ENCODE results near the gene SORCS2.

- TF ChIP-seq CTCF (IDR thresholded peaks at IDR 0.05; ENCODE audit: poor library complexity, severe bottlenecking) (no peak), REST (IDR thresholded peaks at IDR 0.05; ENCODE audit: borderline replicate concordance) (no peak), POLR2AphosphoS5 (IDR thresholded peaks at IDR 0.05) (no peak), EZH2 (IDR thresholded peaks at IDR 0.05; ENCODE audit: borderline replicate concordance, insufficient read depth, low read length, poor library complexity, severe bottlenecking) (no peak), TAF1 (IDR thresholded peaks at IDR 0.05; ENCODE audit: low read depth) (no peak), RAD21 (conservative IDR thresholded peaks at IDR 0.05) (no peak), MXI1 (conservative IDR thresholded peaks at IDR 0.05; ENCODE audit: poor library complexity, severe bottlenecking) (no peak), EP300 (conservative IDR thresholded peaks at IDR 0.05; ENCODE audit: poor library complexity, severe bottlenecking) (no peak), SMC3 (conservative IDR thresholded peaks at IDR 0.05; ENCODE audit: poor library complexity) (no peak)
Measured at GRCh38 chr4:7740866-7741525, 548.7 kb downstream of the SORCS2 start.

All from neural cell (in vitro differentiated cells).